PC-3 (cell line): ENCODE results near the gene PALD1. TPM values are rescaled to one million over a fixed set of nuclear protein-coding genes. Genes with fewer than 3 reads are reported as not detected.

ENCODE experiments used
- ATAC-seq: fragments of 200-7000 bp; cut with Tn5 transposase; 2 replicates; pipeline ENCODE4 v1.9.1; 2020; ENCODE audit warnings: mild to moderate bottlenecking, moderate library complexity
- BruUV-seq: library from RNA; stranded (reverse); fragments of 400-500 nt; replicated peaks from 2 replicates; lab custom pipeline; 2021; lab: Mats Ljungman, UMichigan
- CTCF ChIA-PET: fragments of 300-600 bp; sonication (Branson Sonifier 250); formaldehyde crosslinking; loops from one replicate; lab custom pipeline; 2022; ENCODE audit warnings: antibody characterized with exemption; lab: Charles Lee
- POLR2A ChIA-PET: fragments of 300-600 bp; sonication (Branson Sonifier 250); formaldehyde crosslinking; loops from one replicate; lab custom pipeline; 2022; ENCODE audit warnings: antibody characterized with exemption; ENCODE audit not compliant: unreplicated experiment; lab: Charles Lee
- DNase-seq: peaks from one replicate; pipeline ENCODE4 v3.0.0-alpha.2; 2015
- H2AFZ ChIP-seq: fragments of 300-600 bp; sonication (generic); 2 replicates; pipeline ENCODE4 v1.6.0; 2016; ENCODE audit warnings: antibody characterized with exemption, low read length
- H3F3A ChIP-seq: fragments of 300-600 bp; sonication (generic); one replicate; pipeline ENCODE4 v1.6.0; 2017; ENCODE audit warnings: antibody characterized with exemption, low read length, control low read depth, mild to moderate bottlenecking; ENCODE audit not compliant: unreplicated experiment
- H3K27ac ChIP-seq: fragments of 300-600 bp; sonication (generic); 2 replicates; pipeline ENCODE4 v1.5.1; 2016; ENCODE audit warnings: mild to moderate bottlenecking, low read length
- H3K27me3 ChIP-seq: fragments of 300-600 bp; sonication (generic); 2 replicates; pipeline ENCODE4 v1.6.1; 2016; ENCODE audit warnings: low read length, mixed read lengths
- H3K36me3 ChIP-seq: fragments of 300-600 bp; sonication (generic); 2 replicates; pipeline ENCODE4 v1.6.1; 2016; ENCODE audit warnings: low read depth, mixed run types, low read length, mixed read lengths
- H3K4me1 ChIP-seq: fragments of 300-600 bp; sonication (generic); 2 replicates; pipeline ENCODE4 v1.5.1; 2016; ENCODE audit warnings: low read length; ENCODE audit not compliant: insufficient read depth
- H3K4me2 ChIP-seq: fragments of 300-600 bp; sonication (generic); 2 replicates; pipeline ENCODE4 v1.6.0; 2016; ENCODE audit warnings: low read length
- H3K4me3 ChIP-seq: fragments of 300-600 bp; sonication (generic); 2 replicates; pipeline ENCODE4 v1.5.1; 2016; ENCODE audit warnings: mild to moderate bottlenecking, low read length, mixed read lengths
- H3K79me2 ChIP-seq: fragments of 300-600 bp; sonication (generic); 2 replicates; pipeline ENCODE4 v1.6.1; 2017; ENCODE audit warnings: low read length, mixed read lengths
- H3K9ac ChIP-seq: fragments of 300-600 bp; sonication (generic); 2 replicates; pipeline ENCODE4 v1.6.0; 2016; ENCODE audit warnings: mild to moderate bottlenecking, low read length
- H3K9me2 ChIP-seq: fragments of 300-600 bp; sonication (generic); replicated peaks from 2 replicates; pipeline ENCODE4 v1.6.1; 2016; ENCODE audit warnings: mixed run types, low read length, mixed read lengths
- H3K9me3 ChIP-seq: fragments of 300-600 bp; sonication (generic); 2 replicates; pipeline ENCODE4 v1.6.1; 2016; ENCODE audit warnings: low read length, mixed read lengths
- H4K20me1 ChIP-seq: fragments of 300-600 bp; sonication (generic); 2 replicates; pipeline ENCODE4 v1.6.1; 2016; ENCODE audit warnings: low read length, mixed read lengths
- CTCF ChIP-seq: fragments of 300-600 bp; sonication (generic); conservative IDR thresholded peaks from 2 replicates; pipeline ENCODE4 v1.5.1; 2017; ENCODE audit warnings: antibody characterized with exemption, low read depth, mild to moderate bottlenecking, low read length
- EZH2 ChIP-seq: fragments of 300-600 bp; sonication (generic); IDR thresholded peaks from one replicate; pipeline ENCODE4 v1.6.1; 2017; ENCODE audit warnings: antibody characterized with exemption, mild to moderate bottlenecking, low read length; ENCODE audit not compliant: unreplicated experiment
- EZH2phosphoT487 ChIP-seq: fragments of 300-600 bp; sonication (generic); IDR thresholded peaks from 2 replicates; pipeline ENCODE4 v1.6.1; 2018; ENCODE audit warnings: mild to moderate bottlenecking, antibody characterized with exemption, low read length, borderline replicate concordance
- intact Hi-C: fragments of 100-400 bp; cut with micrococcal nuclease; formaldehyde crosslinking; loops from 2 replicates; pipeline ENCODE4 v1.9.0; 2023
- total RNA-seq: library from RNA; depleted of rRNA; stranded (reverse); fragments of >200 nt; gene quantifications from 2 replicates; pipeline ENCODE4 v1.2.3, GENCODE V29; 2014

Gene PALD1
- total RNA-seq, 1 experiment from 2014 or later = 0.80 TPM

GRCh38 chr10:70602665-70603448 lies 124.3 kb downstream of the PALD1 start, which contains the start of gene PRF1:
TSS of gene PRF1 (minus strand) at chr10:70602741. CDS start at chr10:70600902, 1,839 bp downstream.
- H3K36me3 ChIP-seq = no peaks in the 10 kb centered on the region
- no peak within 1 kb of the TSS for H3K27ac ChIP-seq
- peaks cover 3% of the 10 kb centered on the region; the same call in 1 of the 2 replicates for H3K9me2 ChIP-seq
- CTCF ChIA-PET = no interaction called here
- POLR2A ChIA-PET = no interaction called here
- no peaks in the 10 kb centered on the region for H4K20me1 ChIP-seq
- no peak within 1 kb of the TSS for H3K4me3 ChIP-seq
- no peaks in the 10 kb centered on the region for H3F3A ChIP-seq
- ATAC-seq (no peak), DNase-seq (no peak)
- TF ChIP-seq EZH2 (no peak), CTCF (no peak), EZH2phosphoT487 (no peak)
- no peaks in the 10 kb centered on the region for H3K27me3 ChIP-seq
- BruUV-seq = no TSS peak
- no peaks in the 10 kb centered on the region for H3K4me1 ChIP-seq
- no peaks in the 10 kb centered on the region for H3K9me3 ChIP-seq
- intact Hi-C loops = no loop called here
- H3K4me2 ChIP-seq = no peak within 1 kb of the TSS
- H2AFZ ChIP-seq = no peak within 1 kb of the TSS
- H3K79me2 ChIP-seq = no peaks in the 10 kb centered on the region
- no peak within 1 kb of the TSS for H3K9ac ChIP-seq

- Histone ChIP-seq H4K20me1 (no peaks in the 10 kb centered on the region), H3K9ac (no peak overlapping the region), H3K4me1 (no peaks in the 10 kb centered on the region), H3K36me3 (no peaks in the 10 kb centered on the region), H3F3A (no peaks in the 10 kb centered on the region), H3K9me2 (peaks cover 3% of the 10 kb centered on the region; the same call in 1 of the 2 replicates), H3K4me3 (no peak overlapping the region), H3K27me3 (no peaks in the 10 kb centered on the region), H3K9me3 (no peaks in the 10 kb centered on the region), H3K4me2 (no peak overlapping the region), H3K27ac (no peak overlapping the region), H2AFZ (no peak overlapping the region), H3K79me2 (no peaks in the 10 kb centered on the region)
- CTCF ChIA-PET = no interaction called here
- ATAC-seq (no peak), DNase-seq (no peak)
- POLR2A ChIA-PET = no interaction called here
- BruUV-seq = no TSS peak
- intact Hi-C loops = no loop called here
- TF ChIP-seq EZH2phosphoT487 = no peak
- no peak for TF ChIP-seq EZH2
- no peak for TF ChIP-seq CTCF
Observed at GRCh38 chr10:70603449-70603801, 124.9 kb downstream of the PALD1 start.

- POLR2A ChIA-PET = no interaction called here
- intact Hi-C loops = no loop called here
- Histone ChIP-seq H3K9ac (no peak overlapping the region), H4K20me1 (no peaks in the 10 kb centered on the region), H3K9me3 (no peaks in the 10 kb centered on the region), H3K27me3 (no peaks in the 10 kb centered on the region), H3F3A (no peaks in the 10 kb centered on the region), H2AFZ (no peak overlapping the region), H3K79me2 (no peaks in the 10 kb centered on the region), H3K36me3 (no peaks in the 10 kb centered on the region), H3K4me1 (no peaks in the 10 kb centered on the region), H3K27ac (no peak overlapping the region), H3K4me2 (no peak overlapping the region), H3K4me3 (no peak overlapping the region), H3K9me2 (peaks cover 3% of the 10 kb centered on the region; the same call in 1 of the 2 replicates)
- CTCF ChIA-PET = no interaction called here
- no TSS peak for BruUV-seq
- no peak for DNase-seq
- no peak for TF ChIP-seq CTCF
- no peak for TF ChIP-seq EZH2phosphoT487
- no peak for TF ChIP-seq EZH2
- no peak for ATAC-seq
Observed at GRCh38 chr10:70604106-70604505, 125.5 kb downstream of the PALD1 start.
